ENCODE measurements around the gene B4GALT2.

The B4GALT2 gene, protein sequence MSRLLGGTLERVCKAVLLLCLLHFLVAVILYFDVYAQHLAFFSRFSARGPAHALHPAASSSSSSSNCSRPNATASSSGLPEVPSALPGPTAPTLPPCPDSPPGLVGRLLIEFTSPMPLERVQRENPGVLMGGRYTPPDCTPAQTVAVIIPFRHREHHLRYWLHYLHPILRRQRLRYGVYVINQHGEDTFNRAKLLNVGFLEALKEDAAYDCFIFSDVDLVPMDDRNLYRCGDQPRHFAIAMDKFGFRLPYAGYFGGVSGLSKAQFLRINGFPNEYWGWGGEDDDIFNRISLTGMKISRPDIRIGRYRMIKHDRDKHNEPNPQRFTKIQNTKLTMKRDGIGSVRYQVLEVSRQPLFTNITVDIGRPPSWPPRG

GRCh38 chr1:43978551-43979260 is at the start of gene B4GALT2:
B4GALT2 (plus strand) TSS chr1:43979210; CDS start chr1:43981161, 1,951 bp downstream.
- no peak for DNase-seq (ENCODE audit: low read depth)

DNA sequence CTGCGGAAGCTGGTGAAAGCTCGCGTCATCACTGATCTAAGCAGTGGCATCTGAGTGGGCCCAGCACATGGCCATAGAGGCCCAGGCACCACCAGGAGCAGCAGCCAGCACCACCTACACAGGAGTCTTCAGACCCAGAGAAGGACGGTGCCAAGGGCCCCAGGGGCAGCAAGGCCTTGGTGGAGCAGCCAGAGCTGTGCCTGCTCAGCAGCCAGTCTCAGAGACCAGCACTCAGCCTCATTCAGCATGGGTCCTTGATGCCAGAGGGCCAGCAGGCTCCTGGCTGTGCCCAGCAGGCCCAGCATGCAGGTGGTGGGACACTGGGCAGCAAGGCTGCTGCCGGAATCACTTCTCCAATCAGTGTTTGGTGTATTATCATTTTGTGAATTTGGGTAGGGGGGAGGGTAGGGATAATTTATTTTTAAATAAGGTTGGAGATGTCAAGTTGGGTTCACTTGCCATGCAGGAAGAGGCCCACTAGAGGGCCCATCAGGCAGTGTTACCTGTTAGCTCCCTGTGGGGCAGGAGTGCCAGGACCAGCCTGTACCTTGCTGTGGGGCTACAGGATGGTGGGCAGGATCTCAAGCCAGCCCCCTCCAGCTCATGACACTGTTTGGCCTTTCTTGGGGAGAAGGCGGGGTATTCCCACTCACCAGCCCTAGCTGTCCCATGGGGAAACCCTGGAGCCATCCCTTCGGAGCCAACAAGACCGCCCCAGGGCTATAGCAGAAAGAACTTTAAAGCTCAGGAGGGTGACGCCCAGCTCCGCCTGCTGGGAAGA is 48.7 kb upstream of the B4GALT2 start:
- no peak for DNase-seq (ENCODE audit: low read depth)

DNA sequence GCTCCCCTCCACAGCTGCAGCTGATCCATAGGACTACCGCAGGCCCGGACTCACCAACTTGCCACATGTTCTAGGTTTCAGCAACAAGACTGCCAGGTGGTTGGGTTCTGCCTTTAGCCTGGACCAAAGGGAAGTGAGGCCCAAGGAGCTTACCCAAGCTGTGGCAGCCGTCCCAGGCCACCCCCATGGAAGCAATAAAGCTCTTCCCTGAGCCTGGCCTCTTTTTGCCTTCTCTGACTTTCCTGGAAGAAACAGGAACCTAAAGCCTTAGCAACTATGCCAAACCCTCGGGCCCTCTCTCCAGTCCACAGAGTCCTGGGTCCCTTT is 48.1 kb upstream of the B4GALT2 start:
- no peak for DNase-seq (ENCODE audit: low read depth)

- DNase-seq (ENCODE audit: low read depth): no peak
Measured at GRCh38 chr1:43931711-43932660, 47.0 kb upstream of the B4GALT2 start.

DNA sequence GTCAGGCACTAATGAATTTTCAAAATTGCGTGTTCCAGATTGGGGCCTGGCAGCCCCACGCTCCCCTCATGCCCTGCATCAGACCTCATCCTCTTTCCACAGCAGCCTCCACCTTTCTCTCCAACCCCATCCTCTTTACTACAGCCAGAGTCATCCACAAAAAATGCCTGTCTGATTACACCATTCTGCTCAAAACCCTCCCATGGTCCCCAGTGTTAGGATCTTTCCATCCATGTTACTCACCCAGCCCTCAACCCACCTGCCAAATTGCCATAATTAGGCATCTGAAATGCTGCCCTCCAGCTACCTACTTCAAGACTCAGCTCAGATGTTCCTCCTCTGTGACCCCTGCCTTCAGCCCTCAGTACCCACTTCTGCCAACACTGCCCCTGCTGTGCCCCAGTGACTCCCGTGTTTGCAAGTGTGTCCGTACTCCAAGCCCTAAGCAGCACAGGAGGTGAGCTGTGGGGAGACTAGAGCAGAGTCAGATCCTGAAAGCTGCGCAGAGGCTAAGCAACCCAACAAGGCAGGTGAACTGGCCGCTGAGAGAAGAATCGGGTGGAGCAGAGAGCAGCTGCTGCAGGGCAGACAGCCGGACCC is 46.1 kb upstream of the B4GALT2 start:
- DNase-seq (ENCODE audit: low read depth): no peak

DNA sequence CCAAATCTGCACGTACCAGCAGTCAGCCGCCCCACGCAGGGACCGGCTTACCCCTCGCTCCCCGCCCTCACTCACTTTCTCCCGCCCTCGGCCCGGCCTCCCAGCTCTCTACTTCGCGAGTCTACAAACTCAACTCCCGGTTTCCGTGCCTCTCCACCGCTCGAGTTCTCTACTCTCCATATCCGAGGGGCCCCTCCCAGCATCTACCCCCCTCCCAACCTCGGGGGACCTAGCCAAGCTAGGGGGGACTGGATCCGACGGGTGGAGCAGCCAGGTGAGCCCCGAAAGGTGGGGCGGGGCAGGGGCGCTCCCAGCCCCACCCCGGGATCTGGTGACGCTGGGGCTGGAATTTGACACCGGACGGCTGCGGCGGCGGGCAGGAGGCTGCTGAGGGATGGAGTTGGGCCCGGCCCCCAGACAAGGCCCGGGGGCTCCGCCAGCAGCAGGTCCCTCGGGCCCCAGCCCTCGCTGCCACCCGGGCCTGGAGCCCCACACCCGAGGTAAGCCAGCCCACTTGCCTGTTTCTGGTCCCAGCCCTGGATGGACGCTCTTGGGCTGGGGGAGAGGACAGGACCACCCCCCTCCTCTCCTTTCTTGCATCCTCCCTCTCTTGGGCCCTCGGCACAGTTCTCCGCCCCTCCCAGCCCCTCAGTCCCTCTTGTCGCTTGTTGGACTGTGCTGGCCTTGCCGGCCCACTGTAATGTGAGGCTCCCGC is 45.5 kb upstream of the B4GALT2 start, which contains the start of gene ARTN:
Gene ARTN (plus strand): TSS at position 416 of the 715 bp plus-strand sequence. CDS start 1,856 bp downstream, outside the sequence.
- no peak for DNase-seq (ENCODE audit: low read depth)

- peak; percentile 17 for DNase-seq (ENCODE audit: low read depth)
Measured at GRCh38 chr1:43934101-43934985, 44.7 kb upstream of the B4GALT2 start.

DNA sequence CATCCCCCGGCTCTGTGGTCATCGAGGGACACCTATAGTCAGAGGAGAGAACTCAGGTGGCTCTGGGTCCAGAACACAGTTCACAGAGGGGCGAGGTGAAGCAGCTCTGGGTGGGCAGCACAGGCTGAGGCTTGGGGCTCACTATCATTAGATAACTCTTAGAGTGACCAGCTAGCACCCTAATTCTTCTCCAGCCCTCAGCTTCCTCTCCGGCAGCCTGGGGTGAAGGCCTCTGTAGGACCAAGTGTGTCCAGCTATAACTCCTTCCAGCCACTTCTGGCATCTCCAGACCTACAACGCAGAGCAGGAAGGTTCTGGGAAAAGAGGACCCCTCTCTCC is 44.1 kb upstream of the B4GALT2 start:
- DNase-seq (ENCODE audit: low read depth): no peak

GRCh38 chr1:43935711-43936427 is 43.1 kb upstream of the B4GALT2 start:
- DNase-seq (ENCODE audit: low read depth): no peak

DNA sequence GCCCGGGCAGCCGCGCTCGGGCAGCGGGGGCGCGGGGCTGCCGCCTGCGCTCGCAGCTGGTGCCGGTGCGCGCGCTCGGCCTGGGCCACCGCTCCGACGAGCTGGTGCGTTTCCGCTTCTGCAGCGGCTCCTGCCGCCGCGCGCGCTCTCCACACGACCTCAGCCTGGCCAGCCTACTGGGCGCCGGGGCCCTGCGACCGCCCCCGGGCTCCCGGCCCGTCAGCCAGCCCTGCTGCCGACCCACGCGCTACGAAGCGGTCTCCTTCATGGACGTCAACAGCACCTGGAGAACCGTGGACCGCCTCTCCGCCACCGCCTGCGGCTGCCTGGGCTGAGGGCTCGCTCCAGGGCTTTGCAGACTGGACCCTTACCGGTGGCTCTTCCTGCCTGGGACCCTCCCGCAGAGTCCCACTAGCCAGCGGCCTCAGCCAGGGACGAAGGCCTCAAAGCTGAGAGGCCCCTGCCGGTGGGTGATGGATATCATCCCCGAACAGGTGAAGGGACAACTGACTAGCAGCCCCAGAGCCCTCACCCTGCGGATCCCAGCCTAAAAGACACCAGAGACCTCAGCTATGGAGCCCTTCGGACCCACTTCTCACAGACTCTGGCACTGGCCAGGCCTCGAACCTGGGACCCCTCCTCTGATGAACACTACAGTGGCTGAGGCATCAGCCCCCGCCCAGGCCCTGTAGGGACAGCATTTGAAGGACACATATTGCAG is 42.4 kb upstream of the B4GALT2 start:
- DNase-seq (ENCODE audit: low read depth): no peak

DNA sequence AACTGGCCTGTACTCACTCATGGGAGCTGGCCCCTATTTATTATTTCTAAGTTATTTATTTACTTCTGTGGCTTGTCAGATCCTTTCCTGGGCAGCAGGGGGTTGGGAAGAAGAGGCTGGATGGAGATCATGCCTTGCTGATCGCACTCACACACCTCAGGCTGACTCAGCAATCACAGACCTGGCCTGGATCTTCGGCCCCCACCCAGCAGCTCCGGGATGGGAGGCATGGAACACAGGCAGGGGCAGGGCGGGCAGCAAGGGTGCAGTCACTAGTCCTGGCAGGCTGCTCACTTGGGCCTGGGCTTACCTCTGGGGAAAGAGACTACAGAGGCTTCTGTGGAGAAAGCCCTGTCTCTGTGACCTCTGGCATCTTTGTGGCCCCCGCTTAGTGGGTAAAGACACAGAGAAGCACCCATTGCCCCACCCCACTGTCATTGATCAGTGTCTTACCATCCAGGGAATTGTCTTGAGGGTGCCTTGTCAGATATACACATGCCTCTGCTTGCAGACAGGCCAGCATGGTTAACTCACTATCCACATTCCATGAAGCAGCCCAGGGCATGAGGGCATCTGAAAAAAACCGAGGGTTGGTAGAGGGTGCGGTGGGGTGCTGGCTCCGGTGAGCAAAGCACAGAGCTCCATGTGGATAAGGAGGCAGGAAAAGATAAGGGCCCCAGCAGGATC is 41.7 kb upstream of the B4GALT2 start:
- DNase-seq (ENCODE audit: low read depth): no peak

GRCh38 chr1:43938383-43938782 is 40.6 kb upstream of the B4GALT2 start:
- no peak for DNase-seq (ENCODE audit: low read depth)

GRCh38 chr1:43938892-43939587 is 40.0 kb upstream of the B4GALT2 start:
- no peak for DNase-seq (ENCODE audit: low read depth)

GRCh38 chr1:43942411-43942810 is 36.6 kb upstream of the B4GALT2 start:
- no peak for DNase-seq (ENCODE audit: low read depth)

- DNase-seq (ENCODE audit: low read depth): no peak
Measured at GRCh38 chr1:43944860-43945259, 34.1 kb upstream of the B4GALT2 start.

DNA sequence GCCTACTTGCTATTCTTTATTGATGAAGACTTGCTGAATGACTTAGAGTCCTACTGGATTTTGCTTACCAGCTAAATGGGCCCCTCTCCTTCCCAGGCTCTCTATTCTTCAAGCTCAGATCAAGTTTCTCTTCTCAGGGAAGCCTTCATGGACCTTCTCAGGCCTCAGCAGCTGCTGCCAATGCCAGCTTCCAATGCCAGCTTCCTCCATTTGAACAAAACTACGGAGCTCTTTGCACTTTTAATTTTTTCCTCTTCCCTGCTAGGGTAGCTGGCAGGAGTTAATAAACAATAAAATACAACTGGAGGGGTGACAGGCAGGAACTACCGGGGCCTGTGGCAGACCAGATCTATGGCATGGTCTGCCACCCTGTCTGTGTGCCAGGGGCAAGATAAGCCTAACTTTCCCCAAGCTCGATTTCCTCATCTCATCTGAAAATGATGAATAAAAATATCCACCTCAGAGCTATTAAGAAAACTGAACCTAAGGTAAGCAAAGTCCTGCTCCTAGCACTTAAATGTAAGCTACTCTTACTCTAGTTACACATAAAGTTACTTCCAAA is 33.3 kb upstream of the B4GALT2 start:
- DNase-seq (ENCODE audit: low read depth): no peak

Measured in activated T-helper 1 cell treated with Interleukin-2 at 50 U/mL for 16 hours (primary cell).